Stimulated activated CD8-positive, alpha-beta memory T cell treated with anti-CD3 and anti-CD28 coated beads, Interleukin-12 subunit alpha, Interleukin-12 subunit beta, amount 100 ng/mL, for 4 hours (primary cell): ENCODE results near the gene TIMM21.

Experiments
- DNase-seq: peaks from one replicate; pipeline ENCODE4 v3.0.0-alpha.2; 2020; ENCODE audit warnings: low read depth

The TIMM21 gene

GRCh38 chr18:74148543-74149070 lies 284 bp downstream of the TIMM21 start:
- no peak for DNase-seq

- DNase-seq: no peak
Observed at GRCh38 chr18:74149878-74150277, 1.6 kb downstream of the TIMM21 start.

DNA sequence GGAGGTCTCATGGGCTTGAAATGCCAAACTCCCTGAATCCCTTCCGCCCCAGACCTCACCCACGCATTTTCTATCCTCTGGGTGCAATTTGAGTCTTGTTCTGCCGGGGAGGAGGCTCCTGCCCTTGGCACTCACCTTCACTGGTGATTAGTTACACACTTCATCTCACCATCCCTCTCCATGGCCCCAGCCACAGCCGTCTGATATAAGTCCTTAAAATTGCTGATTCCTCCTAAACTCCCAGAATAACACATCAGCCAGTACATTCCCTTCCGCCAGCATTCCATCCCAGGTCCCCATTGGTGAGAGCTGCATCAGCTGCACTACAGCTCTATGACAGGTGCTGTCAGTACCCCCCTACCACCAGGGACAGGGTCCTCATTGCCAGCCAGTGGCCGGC lies 3.9 kb downstream of the TIMM21 start:
- no peak for DNase-seq

DNA sequence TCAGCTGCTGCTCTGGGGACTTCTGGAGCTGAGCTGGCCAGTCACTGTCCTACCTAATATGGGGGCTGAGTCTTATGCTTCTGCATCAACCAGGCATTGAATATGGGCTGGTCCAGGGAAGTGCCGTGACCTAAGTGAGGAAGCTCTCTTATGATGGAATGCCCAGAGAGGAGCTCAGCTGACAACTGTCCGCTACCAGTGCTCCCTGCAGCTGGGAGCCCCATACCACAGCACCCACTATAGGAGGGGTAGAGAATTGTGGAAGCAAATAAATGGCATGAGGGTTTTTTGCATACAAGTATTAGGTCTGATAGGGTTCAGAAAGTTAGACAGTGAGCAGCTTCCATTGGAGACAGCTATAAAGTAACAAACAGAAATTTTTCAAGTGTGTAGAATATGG lies 4.5 kb downstream of the TIMM21 start:
- DNase-seq: no peak

GRCh38 chr18:74153377-74153776 lies 5.1 kb downstream of the TIMM21 start:
- DNase-seq: no peak

GRCh38 chr18:74153793-74154192 lies 5.5 kb downstream of the TIMM21 start:
- DNase-seq: no peak

GRCh38 chr18:74154716-74155115 lies 6.4 kb downstream of the TIMM21 start:
- no peak for DNase-seq

DNA sequence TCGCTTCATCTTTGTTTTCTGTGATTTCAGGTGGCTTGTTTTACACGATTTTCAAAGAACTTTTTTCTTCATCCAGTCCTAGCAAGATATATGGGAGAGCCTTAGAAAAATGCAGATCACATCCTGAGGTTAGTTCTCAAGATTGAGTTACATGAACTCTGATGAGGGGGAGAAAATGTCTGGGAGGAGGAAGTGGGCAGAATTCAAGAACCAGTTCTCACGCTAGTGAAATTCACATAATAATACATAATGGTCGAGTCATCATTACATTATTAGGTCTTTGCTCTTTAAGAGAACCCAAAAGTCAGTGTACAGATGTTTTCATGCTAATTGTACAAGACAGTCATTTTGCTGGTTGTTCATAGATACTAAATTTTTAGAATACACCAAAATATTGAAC lies 7.0 kb downstream of the TIMM21 start:
- no peak for DNase-seq

- no peak for DNase-seq
Observed at GRCh38 chr18:74163019-74163660, 14.8 kb downstream of the TIMM21 start.

DNA sequence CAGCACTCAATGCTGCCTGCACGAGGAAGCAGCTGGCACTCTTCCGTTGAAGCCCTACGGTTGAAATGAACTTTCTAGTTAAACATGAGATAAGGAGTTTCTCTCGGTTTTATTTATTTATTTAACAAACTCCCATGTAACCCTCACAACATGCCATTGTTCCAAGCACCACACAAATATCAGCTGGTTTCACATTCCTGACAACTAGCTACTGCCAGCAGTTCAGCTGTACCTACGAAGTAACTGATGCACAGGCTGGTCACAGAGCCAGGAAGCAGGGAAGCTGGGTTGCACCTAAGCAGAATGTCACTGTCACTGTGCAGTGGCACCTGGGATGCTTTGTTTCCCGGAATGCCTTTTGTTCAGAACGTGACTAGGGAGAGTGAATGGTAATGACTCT lies 18.1 kb downstream of the TIMM21 start:
- no peak for DNase-seq

- DNase-seq: no peak
Observed at GRCh38 chr18:74171910-74172606, 23.7 kb downstream of the TIMM21 start.

DNA sequence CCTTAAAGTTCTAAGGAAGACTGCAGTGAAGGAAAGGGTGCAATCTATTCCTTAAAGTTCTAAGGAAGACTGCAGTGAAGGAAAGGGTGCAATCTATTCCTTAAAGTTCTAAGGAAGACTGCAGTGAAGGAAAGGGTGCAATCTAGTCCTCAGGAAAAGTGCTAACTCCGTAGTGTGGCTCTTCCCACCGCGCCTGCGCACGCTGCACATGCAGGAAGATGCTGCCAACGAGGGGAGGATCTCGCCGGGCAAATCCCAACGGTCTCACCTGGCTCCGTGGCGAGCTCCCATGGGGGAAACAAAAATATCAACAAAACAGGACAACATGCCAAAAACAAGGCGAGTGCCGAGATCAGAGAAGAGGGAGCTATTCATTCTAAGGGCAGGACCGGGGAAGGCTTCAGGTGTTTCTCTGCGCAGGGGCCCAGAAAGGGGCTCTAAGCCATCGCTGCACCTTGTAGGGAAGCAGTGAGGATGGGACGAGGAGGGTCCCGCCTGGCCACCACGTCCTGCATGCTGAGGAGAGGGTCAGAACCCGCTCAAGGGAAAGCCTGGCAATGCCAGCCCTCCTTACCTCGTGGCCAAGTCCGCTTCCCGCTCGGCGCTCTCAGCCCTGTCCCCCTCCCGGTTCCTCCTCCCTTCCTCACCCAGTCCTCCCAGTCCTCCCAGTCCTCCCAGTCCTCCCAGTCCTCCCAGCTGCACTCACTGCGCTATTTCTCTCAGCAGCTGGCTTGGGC lies 24.5 kb downstream of the TIMM21 start:
- no peak for DNase-seq

DNA sequence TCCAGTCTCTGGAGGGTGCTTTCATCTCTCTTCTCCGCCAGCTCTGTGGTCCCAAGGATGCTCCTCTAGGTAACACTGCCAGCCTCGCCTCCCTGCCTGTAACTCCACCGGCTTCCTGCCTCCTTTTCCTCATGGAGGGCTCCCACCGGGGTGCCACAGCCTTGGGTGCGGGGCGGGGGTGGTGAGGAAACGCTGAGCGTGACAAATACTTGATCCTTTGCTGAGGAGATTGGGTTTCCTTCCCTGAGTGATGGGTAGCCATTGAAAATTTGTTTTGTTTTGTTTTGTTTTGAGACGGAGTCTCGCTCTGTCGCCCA lies 25.1 kb downstream of the TIMM21 start:
- DNase-seq: no peak

GRCh38 chr18:74175658-74176057 lies 27.3 kb downstream of the TIMM21 start:
- DNase-seq: no peak

DNA sequence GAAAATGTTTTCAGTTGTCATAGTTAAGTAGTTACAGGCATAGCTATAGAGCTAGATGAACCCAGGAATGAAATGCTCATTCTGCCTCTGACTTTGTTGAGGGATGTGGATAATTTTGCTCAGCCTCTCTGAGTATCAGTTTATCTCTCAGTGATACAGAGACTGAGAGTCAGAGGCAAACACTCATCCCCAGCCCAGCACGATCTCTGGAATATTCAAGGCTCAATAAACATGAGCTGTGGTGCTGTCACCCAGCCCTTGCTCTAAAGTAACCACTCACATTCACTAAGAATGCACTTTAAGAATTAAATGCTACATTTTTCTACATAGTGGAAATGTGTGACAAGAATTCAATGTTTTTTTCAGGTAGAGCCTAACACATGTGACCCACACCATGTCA lies 30.6 kb downstream of the TIMM21 start:
- no peak for DNase-seq

- no peak for DNase-seq
Observed at GRCh38 chr18:74179623-74180199, 31.4 kb downstream of the TIMM21 start.

- DNase-seq: no peak
Observed at GRCh38 chr18:74182335-74182734, 34.0 kb downstream of the TIMM21 start.

DNA sequence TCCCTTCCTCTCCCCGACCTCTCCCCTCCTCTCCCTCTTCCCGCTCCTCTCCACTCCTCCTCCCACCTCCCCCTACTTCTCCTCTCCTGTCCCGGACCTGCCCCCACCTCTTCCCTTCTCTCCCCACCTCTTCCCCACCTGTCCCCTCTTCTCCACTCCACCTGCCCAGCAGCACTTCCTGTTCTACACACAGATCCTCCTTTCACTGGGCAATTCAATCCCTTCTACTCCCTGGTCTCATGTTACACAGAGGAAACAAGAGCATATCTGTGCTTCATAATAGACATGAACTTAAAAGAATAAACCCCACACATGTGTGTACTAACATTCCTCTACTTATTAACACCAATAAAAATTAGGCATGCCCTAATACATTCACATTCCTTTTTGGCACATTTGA lies 34.8 kb downstream of the TIMM21 start:
- no peak for DNase-seq

GRCh38 chr18:74184875-74185274 lies 36.6 kb downstream of the TIMM21 start:
- DNase-seq: no peak

- DNase-seq: no peak
Observed at GRCh38 chr18:74185860-74186259, 37.5 kb downstream of the TIMM21 start.

DNA sequence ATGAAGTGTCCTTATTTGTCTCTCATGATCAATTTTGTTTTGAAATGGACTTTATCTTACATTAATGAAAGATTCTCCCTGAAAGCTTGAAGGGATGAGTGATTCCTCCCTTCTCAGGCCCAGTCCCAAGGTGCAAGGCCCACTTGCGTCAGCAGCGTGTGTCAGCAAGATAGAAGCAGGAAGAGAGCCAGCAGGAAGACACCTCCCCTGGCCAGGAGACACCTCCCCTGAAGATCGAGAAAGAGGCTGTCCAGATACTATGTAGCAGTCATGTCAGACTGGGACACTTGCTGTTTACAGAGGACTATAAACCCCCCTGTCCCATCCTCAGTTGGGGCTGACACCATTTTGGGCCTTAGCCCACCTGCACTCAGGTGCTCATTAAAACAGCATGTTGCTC lies 38.3 kb downstream of the TIMM21 start:
- DNase-seq: no peak

GRCh38 chr18:74190086-74190485 lies 41.8 kb downstream of the TIMM21 start:
- DNase-seq: no peak

DNA sequence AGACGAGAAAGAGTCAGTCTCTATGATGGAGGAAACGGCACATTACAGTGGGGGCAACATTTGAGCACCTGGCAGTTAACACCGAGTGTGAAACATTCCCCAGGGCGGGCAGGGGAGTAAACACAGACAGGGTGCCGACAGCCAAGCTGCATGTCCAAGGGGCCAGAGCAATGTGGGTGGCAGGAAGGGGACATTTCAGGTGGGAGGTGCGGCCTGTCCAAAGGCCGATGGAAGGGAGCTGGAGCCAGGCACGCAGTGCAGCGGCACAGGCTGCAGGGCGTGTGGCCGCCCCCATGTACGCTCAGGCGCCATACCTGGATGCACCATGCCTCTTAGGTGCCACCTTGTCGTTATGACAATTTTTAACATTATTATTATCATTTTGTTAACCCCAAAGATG lies 43.3 kb downstream of the TIMM21 start:
- DNase-seq: no peak
